Measurements from ENCODE around the gene LGR6.

The LGR6 gene

DNA sequence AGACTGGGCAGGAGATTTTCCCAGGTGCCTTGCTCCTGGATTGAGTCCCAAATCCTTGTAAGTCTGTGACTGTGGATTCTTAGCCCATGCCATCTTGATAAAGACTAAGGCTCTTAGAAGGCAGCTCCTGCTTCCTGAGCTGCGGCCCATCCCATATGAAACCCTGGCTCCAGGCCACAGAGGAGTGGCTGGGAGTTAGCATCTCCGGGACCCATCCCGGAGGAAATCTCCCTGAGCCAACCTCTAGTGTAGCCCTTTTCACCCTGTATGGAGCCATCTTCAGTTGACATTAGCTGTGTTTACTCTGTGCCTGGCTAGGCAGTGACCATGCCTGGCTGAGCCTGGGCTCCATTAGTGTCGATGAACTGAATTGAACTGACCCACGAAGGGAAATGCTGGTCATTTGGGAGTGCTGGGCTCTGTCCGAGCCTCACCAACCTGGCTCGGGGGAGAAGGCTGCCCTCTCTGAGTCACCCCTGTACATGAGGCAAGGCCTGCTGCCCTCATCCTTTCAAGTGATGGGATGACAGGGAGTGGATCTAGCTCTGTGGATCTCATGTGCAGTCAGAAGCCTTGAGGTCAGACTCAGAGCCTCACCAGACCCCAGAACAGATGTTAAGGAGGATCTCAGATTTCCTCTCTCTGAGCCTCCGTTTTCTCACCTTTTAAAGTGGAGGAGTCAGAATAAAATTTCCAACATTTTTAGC lies 37.5 kb downstream of the LGR6 start:
- TF ChIP-seq, protein P1, sequence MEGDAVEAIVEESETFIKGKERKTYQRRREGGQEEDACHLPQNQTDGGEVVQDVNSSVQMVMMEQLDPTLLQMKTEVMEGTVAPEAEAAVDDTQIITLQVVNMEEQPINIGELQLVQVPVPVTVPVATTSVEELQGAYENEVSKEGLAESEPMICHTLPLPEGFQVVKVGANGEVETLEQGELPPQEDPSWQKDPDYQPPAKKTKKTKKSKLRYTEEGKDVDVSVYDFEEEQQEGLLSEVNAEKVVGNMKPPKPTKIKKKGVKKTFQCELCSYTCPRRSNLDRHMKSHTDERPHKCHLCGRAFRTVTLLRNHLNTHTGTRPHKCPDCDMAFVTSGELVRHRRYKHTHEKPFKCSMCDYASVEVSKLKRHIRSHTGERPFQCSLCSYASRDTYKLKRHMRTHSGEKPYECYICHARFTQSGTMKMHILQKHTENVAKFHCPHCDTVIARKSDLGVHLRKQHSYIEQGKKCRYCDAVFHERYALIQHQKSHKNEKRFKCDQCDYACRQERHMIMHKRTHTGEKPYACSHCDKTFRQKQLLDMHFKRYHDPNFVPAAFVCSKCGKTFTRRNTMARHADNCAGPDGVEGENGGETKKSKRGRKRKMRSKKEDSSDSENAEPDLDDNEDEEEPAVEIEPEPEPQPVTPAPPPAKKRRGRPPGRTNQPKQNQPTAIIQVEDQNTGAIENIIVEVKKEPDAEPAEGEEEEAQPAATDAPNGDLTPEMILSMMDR (conservative IDR thresholded peaks at IDR 0.05; ENCODE audit: low read length): no peak
- no peak overlapping the region for H3K4me3 ChIP-seq (ENCODE audit: low read length)
- no peak for DNase-seq (ENCODE audit: low read depth)

DNA sequence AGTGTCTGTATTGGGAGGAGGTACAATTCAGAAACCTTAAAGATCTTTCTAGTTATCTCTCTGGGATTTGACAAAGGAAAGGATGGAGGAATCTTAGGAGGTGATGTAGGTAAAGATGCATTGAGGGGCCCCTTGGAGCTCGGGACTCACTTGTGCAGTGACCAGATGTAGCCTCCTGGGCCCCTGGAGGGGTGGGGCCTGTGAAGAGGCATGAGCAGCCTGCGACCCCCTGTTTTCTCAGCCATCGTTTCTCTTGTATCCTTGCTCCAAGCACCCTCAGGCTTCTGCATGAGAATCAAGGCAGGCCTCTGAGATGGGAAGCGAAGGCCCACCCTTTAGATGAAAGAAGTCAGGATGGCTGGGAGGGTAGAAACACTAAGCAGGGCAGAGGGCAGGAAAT lies 39.6 kb downstream of the LGR6 start:
- no peak for DNase-seq (ENCODE audit: low read depth)
- TF ChIP-seq, protein P1 (conservative IDR thresholded peaks at IDR 0.05; ENCODE audit: low read length): no peak
- no peak overlapping the region for H3K4me3 ChIP-seq (ENCODE audit: low read length)

DNA sequence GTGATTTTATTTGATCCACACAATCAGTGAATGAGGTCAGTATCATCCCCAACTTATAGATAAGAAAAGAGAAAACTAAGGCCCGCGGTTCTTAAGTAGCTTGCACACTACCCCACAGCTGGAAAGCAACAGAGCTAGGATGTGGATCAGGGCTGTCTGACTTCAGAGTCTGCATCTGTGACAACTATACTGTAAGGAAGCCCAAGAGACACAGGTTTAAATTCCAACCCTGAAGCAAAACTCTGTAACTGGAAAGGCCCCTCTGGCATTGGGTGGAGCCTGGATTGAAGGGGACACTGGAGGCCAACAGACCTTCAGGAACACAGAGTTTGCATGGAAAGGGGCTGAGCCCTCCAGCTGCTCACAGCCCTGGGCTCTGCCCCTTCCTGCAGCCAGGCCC lies 40.2 kb downstream of the LGR6 start:
- no peak overlapping the region for H3K4me3 ChIP-seq (ENCODE audit: low read length)
- DNase-seq (ENCODE audit: low read depth): no peak
- TF ChIP-seq, protein P1 (conservative IDR thresholded peaks at IDR 0.05; ENCODE audit: low read length): no peak

DNA sequence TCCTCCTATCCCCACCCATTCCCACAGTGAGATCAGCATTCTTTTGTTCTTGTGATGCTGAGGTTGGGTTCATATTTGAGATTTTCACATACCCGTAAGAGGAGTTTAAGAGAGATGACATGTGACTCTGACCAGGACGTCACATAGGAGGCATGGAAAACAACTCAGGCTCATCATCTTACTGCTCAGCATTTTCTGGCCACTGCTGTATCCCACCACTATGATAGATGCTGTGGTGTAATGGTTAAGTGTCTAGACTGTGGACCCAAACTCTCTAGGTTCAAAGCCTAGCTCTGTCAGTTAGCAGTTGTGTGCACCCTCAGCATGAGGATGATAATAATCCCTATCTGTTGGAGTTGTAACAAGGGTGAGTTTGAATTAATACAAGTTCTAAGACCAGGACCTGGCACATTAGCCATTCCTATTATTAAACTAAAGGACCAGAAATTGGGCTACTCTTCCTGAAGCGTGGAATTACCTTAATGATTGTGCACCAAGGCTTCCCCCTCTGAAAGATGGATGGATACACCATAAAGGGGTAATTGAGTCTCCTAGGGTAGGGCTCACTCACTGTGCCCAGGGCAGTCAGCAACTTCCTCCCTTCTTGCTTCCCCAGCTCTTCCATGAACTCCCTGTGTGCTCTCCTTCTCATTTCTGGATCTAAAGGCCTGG lies 40.9 kb downstream of the LGR6 start:
- TF ChIP-seq, protein P1 (conservative IDR thresholded peaks at IDR 0.05; ENCODE audit: low read length): no peak
- H3K4me3 ChIP-seq (ENCODE audit: low read length): no peak overlapping the region
- peak; percentile 49 for DNase-seq (ENCODE audit: low read depth)

DNA sequence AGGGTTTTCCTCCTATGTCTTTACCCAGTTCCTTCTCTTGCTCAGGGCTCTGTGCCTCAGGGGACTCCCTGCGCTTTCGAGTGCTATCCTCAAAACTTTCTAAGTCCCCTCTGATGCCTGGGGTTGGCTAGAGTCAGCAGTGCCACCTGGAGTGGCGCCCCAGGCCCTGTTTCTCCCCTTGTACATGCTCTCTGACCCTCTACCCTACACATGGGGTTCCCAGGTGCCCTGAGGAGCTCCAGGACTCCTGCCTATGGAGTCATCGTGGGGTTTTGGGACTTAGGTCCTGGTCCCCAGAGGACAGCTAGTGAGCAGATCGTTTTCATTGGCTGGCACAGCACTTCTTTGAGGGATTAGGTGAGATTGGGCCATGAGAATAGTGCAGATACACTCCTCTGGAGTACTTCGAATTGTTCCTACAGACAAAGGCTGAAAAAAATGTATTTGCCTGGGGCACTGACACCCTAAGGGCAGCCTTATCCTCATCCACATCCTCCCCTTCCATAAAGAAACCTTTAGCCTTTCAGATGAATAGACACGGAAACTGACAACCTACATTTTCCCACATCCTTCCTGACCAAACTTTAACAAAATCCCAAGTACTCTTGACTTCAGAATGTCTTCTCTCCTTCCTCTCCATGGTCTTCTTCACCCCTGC lies 41.5 kb downstream of the LGR6 start:
- no peak for DNase-seq (ENCODE audit: low read depth)
- no peak overlapping the region for H3K4me3 ChIP-seq (ENCODE audit: low read length)
- TF ChIP-seq, protein P1 (conservative IDR thresholded peaks at IDR 0.05; ENCODE audit: low read length): no peak

DNA sequence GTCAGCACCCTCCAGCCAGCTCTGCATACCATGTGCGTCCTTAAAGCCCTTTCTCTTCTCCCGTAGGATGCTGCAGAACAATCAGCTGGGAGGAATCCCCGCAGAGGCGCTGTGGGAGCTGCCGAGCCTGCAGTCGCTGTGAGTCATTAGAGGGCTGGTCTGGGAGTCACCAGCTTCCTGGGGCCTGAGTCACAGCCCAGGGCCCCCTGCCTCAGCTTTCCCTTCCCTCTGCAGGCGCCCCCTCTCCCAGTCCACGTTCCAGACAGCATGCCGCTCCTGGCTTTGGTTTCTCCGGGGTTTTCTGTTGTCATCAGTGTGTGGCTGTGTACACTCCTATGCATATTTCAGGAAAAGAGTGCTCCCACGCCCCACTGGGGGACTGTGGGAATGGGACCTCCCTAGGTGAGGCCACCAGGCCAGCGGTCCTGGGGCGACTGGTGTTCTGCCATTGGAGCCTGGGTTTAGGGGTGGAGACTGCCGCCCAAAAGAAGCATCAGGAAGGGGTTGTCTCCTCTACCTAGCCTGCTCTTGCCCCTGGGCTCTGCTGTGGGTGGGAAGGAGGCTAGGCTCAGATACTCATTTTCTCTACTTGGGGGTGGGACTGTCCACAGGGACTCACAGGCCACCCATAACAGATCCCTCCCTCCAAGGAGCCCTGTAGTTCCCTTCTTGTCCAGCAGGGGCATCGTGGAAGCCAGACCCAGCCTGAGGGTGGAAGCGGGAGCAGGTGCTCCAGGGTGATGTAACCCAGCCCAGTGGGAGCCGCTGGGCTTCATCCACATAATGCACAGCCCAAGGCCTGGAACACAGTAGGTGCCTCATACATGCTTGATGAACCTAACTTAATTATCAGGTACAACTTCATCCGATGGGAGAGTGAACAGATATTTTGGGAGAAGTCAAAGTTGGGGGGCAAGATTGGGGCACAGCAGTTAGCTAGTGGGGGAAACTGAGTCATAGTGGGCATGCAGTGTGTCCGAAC lies 42.5 kb downstream of the LGR6 start:
- H3K4me3 ChIP-seq (ENCODE audit: low read length): peak overlapping the region; percentile 29
- peak; percentile 90 for DNase-seq (ENCODE audit: low read depth)
- TF ChIP-seq, protein P1 (conservative IDR thresholded peaks at IDR 0.05; ENCODE audit: low read length): peak; percentile 82

Data from AG10803 (cell line).